Glomerular visceral epithelial cell (primary cell): ENCODE measurements around the gene WNT16.
A peak's percentile ranks its signal among the peaks of the same experiment; 100 is the strongest.

Source experiments
- DNase-seq: peaks from one replicate; pipeline ENCODE4 v3.0.0-alpha.2; 2016; ENCODE audit errors: extremely low spot score

The WNT16 gene

GRCh38 chr7:121344093-121344492 lies 15.3 kb downstream of the WNT16 start:
- DNase-seq: no peak

GRCh38 chr7:121344497-121344896 lies 15.7 kb downstream of the WNT16 start:
- no peak for DNase-seq

DNA sequence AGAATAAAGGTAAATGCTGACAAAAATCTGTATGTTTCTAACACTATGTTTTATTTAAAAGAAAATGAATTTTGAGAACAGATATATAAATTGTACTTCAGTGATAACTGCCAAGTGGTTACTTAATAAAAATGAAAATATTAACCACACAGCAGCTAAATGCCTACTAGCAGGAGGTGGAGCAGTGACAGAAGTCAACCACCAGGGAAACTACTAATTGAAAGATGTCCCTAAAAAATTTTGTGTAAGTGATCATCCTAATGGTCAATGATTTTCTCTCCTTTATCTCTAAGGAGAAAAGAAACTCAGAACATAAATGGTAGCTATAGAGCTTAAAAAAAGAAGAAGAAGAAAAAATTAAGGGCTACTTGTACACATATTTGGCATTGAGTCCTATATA lies 22.9 kb downstream of the WNT16 start:
- no peak for DNase-seq

- DNase-seq: no peak
Measured at GRCh38 chr7:121352323-121352722, 23.5 kb downstream of the WNT16 start.

GRCh38 chr7:121355574-121355973 lies 26.8 kb downstream of the WNT16 start:
- no peak for DNase-seq

GRCh38 chr7:121360564-121360963 lies 31.8 kb downstream of the WNT16 start:
- DNase-seq: no peak

DNA sequence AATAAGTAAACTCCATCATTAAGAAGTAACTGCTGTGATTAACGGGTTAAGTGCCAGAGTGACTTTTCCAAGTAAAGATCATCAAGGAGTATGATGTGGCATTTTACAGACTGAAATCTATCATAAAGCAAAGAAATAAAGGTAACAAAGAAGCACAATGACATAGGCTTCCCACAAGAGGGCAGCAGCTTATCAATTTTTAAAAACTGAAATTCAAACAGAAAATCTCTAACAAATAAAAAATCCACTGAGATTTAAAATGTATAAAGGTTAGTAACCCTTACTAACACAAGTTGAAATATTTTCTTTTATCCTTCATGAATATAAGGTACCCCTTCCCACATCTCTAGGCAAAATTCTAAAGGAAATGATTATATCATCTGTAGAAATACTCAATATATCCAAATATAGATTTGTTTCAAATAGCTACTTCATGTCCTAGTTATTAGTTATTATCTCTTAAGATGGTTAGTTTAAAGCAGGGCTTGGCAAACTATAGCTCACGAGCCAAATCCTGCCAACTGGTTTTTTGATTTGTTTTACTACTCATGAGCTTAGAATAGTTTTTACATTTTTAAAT lies 38.1 kb downstream of the WNT16 start:
- peak; percentile 41 for DNase-seq

DNA sequence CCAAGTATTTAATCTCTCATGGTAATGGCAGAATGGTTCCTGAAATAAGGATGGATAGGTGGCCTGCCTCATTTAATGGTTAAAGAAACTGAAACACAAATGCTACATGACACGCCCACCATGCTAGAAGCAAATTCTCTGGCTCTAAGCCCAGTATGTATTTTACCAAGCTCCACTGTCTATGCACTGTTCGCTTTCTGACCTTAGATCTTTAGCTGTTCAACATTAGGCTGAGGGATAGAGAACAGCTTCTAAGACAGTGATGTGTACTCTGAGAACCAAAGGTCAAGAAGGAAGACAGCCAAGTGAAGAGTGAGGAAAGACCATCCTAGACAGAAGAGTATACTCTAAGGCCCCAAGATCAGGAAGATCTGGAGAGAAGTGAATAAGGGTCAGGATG lies 40.7 kb downstream of the WNT16 start:
- DNase-seq: peak; percentile 18

DNA sequence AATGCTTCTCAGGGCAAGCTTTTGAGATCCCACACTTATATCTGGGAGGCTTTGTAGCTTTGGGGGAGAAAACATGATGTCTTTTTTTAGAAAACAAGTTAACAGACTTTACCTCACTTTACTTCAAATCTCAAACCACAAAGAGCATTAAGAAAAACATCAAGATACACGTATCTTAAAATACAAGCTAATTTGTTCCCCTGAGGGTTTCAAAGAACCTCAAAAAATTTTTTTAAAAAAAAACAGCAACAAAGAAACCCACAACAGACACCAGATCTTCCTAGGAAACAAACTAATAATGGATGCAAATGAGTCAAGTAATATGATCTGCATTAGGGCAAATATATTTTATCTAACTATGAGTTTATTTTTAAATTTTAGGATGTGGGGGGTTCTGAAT lies 42.6 kb downstream of the WNT16 start:
- no peak for DNase-seq

DNA sequence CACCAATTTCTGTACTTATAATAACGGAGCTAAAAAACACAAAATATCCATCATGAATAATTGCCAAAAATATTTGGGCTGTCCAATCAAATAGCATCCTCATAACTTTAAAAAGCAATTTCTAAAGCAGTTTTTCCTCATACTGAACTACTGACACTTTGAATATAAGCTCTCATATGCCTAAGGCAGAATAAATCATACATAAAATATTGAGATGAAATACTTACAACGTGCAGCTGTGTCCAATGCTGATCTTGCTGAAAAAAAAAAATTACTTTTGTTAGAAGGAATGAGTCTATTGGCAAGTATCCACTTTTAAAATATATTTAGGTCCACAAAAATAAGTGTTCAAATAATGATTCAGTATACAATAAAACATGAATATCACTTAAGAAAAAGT lies 43.1 kb downstream of the WNT16 start:
- no peak for DNase-seq

- DNase-seq: no peak
Measured at GRCh38 chr7:121372376-121373010, 43.7 kb downstream of the WNT16 start.

DNA sequence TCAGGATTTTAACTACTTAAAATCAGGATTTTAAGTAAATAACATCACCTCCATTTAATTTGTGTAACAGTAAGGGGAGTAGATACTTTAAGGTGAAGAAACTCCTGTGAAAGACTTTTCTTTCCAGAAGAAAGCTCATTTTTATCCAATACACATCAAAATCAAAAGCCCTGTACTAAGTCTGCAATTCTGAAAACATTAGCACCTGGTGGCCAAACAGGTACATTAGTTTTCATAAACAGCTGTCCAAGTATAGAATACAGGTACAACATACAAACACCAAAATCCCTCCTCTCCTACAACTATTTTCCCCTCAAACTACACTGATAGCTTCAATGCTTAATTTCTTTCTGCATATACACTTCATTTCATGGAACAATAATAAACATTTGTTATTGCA lies 44.4 kb downstream of the WNT16 start:
- no peak for DNase-seq

GRCh38 chr7:121376979-121377378 lies 48.2 kb downstream of the WNT16 start:
- DNase-seq: no peak

- no peak for DNase-seq
Measured at GRCh38 chr7:121379930-121380329, 51.1 kb downstream of the WNT16 start.

DNA sequence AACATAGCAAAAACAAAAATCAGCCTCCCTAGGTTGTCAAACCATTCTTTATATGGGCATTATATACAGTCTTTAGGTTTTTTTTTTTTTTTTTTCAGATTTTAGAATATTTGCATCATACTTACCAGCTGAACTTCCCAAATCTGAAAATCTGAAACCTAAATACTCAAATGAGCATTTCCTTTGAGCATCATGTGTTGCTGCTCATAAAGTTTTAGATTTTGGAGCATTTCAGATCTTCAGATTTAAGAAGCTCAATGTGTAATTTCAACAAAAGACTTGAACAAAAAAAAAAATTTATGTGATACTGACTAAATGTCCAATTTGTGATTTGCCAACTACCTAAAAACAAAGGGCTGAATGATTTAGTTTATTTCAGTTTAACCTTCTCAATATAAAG lies 53.7 kb downstream of the WNT16 start:
- no peak for DNase-seq

DNA sequence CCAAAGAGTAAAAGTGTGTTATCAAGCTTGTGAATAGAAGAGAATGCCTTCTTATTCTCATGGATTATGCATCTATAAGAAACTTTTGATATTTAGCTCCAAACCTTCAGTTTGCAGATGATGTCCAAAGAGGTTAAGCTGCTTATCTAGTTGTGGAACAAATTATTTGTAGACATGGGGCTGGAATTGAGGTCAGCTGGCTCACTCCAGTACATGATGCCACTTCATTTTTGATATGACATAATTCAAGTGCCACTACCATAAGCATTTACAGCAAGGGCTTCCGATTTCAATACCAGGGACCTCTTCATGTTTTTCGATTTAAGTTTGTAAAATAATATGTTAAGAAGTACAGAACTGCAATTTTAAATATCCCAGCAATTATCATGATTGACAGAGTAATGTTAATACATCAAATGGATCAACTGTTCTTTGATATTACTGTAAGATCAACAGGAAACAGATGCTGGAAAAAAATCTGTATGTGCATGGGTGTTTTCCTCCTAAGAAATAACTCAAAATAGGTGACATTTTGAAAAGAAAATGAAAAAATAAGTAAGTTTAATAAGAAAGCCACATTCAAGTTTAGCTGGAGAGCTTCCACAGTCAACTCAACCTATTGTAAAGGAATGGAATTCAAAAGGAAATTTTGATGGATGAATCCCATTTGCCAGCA lies 54.6 kb downstream of the WNT16 start:
- no peak for DNase-seq

- no peak for DNase-seq
Measured at GRCh38 chr7:121384265-121384664, 55.5 kb downstream of the WNT16 start.

GRCh38 chr7:121385056-121385799 lies 56.4 kb downstream of the WNT16 start:
- no peak for DNase-seq

- DNase-seq: no peak
Measured at GRCh38 chr7:121385800-121386179, 57.0 kb downstream of the WNT16 start.

DNA sequence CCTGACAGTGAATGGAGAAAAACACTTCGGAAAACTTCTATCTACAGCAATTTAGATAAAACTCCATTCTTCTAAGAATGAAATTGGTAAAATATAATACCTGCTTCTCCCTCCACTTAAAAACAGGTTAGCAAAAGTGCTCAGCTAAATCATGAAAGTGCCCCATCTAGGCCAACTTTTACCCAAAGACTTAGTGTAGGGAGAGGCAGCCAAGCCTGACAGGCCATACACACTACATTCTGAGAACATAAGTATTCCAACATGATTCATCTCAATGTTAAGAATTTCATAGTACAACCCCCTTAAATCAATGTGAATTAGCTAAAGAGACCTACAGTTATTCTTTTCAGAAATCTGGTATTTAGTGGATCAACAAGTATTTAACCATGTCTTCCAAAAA lies 60.1 kb downstream of the WNT16 start:
- DNase-seq: peak; percentile 32

DNA sequence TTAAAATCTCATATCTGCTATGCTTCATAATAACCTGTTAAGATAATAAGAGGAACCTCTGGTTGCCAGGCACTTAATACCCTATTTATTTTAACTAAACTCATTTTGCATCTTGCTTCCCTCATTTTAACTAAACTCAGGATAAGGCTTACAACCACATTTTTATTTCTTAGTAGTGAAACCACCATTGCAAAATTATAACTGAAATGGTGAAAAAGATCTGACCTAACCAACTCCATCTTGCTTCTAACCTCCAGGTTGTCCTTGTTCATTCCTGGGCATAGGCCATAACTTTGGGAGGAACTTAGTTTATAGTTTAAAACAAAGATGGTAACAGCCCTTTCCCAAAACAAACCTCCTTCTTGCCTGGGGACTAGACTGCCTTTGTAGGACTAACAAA lies 61.3 kb downstream of the WNT16 start:
- DNase-seq: no peak

GRCh38 chr7:121390617-121391016 lies 61.8 kb downstream of the WNT16 start:
- no peak for DNase-seq
